Rectal smooth muscle tissue (tissue), 1 donor: ENCODE measurements around the gene DNAJC13.
"Not testable (repeated sequence)": the region's sequence is repeated elsewhere in the genome, so short reads cannot be mapped to it uniquely, and the experiment has no call there.

ENCODE experiments used
- H3K27ac ChIP-seq: one replicate; pipeline ENCODE4 v1.7.0; 2013; ENCODE audit warnings: low read depth, low read length, inconsistent platforms
- H3K27me3 ChIP-seq: one replicate; pipeline ENCODE4 v1.7.0; 2013; ENCODE audit warnings: low read length; ENCODE audit not compliant: control insufficient read depth, insufficient read depth
- H3K36me3 ChIP-seq: one replicate; pipeline ENCODE4 v1.7.0; 2013; ENCODE audit warnings: low read length; ENCODE audit not compliant: control insufficient read depth, insufficient read depth
- H3K4me1 ChIP-seq: one replicate; pipeline ENCODE4 v1.7.0; 2013; ENCODE audit warnings: low read length; ENCODE audit not compliant: control insufficient read depth, insufficient read depth
- H3K4me3 ChIP-seq: one replicate; pipeline ENCODE4 v1.7.0; 2013; ENCODE audit warnings: low read length
- H3K9ac ChIP-seq: one replicate; pipeline ENCODE4 v1.7.0; 2013; ENCODE audit warnings: low read length

Gene DNAJC13, protein sequence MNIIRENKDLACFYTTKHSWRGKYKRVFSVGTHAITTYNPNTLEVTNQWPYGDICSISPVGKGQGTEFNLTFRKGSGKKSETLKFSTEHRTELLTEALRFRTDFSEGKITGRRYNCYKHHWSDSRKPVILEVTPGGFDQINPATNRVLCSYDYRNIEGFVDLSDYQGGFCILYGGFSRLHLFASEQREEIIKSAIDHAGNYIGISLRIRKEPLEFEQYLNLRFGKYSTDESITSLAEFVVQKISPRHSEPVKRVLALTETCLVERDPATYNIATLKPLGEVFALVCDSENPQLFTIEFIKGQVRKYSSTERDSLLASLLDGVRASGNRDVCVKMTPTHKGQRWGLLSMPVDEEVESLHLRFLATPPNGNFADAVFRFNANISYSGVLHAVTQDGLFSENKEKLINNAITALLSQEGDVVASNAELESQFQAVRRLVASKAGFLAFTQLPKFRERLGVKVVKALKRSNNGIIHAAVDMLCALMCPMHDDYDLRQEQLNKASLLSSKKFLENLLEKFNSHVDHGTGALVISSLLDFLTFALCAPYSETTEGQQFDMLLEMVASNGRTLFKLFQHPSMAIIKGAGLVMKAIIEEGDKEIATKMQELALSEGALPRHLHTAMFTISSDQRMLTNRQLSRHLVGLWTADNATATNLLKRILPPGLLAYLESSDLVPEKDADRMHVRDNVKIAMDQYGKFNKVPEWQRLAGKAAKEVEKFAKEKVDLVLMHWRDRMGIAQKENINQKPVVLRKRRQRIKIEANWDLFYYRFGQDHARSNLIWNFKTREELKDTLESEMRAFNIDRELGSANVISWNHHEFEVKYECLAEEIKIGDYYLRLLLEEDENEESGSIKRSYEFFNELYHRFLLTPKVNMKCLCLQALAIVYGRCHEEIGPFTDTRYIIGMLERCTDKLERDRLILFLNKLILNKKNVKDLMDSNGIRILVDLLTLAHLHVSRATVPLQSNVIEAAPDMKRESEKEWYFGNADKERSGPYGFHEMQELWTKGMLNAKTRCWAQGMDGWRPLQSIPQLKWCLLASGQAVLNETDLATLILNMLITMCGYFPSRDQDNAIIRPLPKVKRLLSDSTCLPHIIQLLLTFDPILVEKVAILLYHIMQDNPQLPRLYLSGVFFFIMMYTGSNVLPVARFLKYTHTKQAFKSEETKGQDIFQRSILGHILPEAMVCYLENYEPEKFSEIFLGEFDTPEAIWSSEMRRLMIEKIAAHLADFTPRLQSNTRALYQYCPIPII (N-terminal part only)

DNA sequence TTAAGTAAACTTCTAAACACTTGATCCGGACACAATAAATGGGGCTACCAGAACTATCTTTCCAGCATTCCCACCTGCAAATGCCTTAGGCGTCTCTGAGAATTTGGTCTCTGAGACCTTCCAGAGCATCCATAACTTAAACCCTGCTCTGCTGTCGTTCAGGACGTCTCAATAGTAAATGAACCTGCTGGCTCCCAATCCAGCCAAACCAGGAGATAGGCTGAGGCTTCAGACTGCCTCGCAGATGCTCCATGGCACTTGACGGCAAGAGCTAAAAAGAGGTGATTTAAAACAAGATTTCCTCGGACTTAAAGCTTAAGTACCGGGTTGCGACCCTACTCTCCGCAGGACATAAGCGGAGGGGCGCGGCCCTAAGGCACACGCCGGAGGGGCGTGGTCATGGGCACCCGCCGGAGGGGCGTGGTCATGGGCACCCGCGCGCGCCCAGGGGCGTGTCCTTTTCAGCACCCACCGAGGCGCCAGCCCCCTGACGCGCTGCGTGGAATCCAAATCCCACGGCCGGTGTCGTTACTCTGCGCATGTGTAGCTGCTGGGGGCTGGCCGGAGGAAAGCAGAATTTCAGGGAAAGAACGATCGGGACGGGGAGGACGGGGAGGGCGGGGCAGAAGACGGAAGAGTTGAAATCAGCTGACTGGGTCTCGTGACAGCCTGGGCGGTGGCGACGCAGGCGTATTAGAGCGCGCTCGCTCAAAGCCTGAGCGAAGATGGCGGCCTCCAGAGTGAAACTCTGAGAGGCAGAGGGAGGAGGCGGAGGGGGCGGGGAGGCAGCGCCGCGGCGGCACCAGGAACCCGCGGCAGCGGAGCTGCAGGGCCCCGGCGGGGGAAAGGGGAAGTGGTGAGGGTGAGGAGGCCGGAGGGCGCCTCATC, at the start of gene DNAJC13:
Gene DNAJC13 (plus strand): TSS at position 696 of the 888 bp plus-strand sequence. CDS start 17,049 bp downstream, outside the sequence.
- Histone ChIP-seq H3K36me3 (no peaks in the 10 kb centered on the region), H3K4me1 (no peaks in the 10 kb centered on the region), H3K4me3 (peak within 1 kb of the TSS; percentile 92), H3K27me3 (no peaks in the 10 kb centered on the region), H3K27ac (peak within 1 kb of the TSS; percentile 82), H3K9ac (peak within 1 kb of the TSS; percentile 89)

DNA sequence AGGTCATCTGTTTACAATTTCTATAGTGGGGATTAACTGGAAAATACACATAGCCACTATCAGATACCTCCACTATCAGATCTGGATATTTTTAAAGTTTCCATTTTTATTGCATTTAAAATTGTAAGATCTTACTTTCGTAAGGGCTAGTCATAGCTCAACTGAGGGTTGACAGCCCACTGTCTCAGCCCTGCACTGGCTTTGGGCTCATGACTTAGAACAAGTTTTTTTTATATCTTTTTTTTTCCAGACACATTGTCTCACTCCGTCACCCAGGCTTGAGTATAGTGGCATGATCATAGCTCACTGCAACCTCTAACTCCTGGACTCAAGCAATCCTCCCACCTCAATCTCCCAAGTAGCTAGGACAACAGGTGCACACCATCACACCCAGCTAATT, 48.8 kb upstream of the DNAJC13 start:
- no peaks in the 10 kb centered on the region for H3K27me3 ChIP-seq
- H3K4me1 ChIP-seq: no peaks in the 10 kb centered on the region
- H3K27ac ChIP-seq: no peak overlapping the region
- no peaks in the 10 kb centered on the region for H3K36me3 ChIP-seq
- no peak overlapping the region for H3K9ac ChIP-seq
- H3K4me3 ChIP-seq: no peak overlapping the region

DNA sequence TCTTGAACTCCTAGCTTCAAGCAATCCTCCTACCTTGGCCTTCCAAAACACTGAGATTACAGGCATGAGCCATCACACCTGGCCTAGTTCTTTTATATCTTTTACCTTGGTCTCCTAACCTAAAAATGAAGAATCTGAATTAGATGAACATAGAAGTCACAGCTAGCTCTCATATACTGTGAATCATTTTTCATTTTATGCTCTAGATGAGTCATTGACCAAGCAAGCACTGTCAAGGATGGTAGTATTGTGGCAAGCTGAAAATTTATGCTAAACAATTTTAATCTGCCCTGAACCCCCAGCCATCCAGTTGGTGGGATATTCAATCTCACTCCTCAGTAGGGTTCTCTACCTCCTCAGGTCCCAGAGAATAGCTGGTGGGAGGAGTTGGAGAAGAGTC, 48.3 kb upstream of the DNAJC13 start:
- Histone ChIP-seq H3K27me3 (no peaks in the 10 kb centered on the region), H3K36me3 (no peaks in the 10 kb centered on the region), H3K4me3 (no peak overlapping the region), H3K27ac (no peak overlapping the region), H3K9ac (no peak overlapping the region), H3K4me1 (no peaks in the 10 kb centered on the region)

DNA sequence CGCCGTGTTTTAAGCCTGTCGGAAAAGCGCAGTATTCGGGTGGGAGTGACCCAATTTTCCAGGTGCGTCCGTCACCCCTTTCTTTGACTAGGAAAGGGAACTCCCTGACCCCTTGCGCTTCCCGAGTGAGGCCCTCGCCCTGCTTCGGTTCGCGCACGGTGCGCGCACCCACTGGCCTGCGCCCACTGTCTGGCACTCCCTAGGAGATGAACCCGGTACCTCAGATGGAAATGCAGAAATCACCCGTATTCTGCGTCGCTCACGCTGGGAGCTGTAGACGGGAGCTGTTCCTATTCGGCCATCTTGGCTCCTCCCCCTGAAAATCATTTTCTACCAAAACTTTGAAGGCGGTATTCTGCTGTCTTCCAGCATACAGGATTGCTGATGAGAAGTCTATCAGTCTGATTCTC, 40.4 kb upstream of the DNAJC13 start:
- not testable (repeated sequence) for H3K9ac ChIP-seq, H3K4me3 ChIP-seq, H3K27me3 ChIP-seq, H3K27ac ChIP-seq, H3K36me3 ChIP-seq, H3K4me1 ChIP-seq

DNA sequence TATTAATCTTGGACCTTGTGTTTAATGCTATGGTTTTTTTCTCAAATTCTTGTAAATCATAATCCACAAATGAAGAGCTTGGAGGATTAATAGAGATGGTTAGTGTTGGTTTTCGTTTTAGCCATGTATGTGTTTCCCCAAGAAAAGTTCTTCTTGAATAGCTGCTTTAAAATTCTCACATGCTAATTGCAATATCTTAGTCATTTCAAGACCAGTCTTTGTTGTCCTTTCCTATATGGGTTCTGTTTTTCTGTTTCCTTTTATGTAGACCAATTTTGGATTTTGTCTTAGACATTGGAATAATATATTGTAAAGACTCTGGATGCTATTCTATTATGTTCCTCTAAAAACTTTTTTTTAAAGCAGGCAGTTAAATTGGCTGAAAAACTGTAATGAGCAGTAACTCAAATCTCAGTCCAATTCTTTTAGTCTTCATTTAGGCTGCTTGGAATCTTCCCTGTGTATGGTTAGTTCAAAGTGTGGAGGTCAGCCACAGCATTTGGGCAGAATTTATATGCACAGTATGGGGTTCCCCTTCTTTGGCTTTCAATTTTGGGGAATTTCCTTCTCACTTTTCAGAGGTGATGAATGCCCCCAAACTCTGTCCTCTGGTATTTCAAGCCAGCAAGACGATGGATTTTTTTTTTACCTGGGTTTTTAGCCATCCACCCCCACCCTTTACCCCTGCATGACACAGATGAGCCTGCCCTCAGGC, 39.1 kb upstream of the DNAJC13 start:
- no peak overlapping the region for H3K4me3 ChIP-seq
- no peak overlapping the region for H3K9ac ChIP-seq
- no peaks in the 10 kb centered on the region for H3K27me3 ChIP-seq
- no peak overlapping the region for H3K27ac ChIP-seq
- H3K4me1 ChIP-seq: no peaks in the 10 kb centered on the region
- no peaks in the 10 kb centered on the region for H3K36me3 ChIP-seq

DNA sequence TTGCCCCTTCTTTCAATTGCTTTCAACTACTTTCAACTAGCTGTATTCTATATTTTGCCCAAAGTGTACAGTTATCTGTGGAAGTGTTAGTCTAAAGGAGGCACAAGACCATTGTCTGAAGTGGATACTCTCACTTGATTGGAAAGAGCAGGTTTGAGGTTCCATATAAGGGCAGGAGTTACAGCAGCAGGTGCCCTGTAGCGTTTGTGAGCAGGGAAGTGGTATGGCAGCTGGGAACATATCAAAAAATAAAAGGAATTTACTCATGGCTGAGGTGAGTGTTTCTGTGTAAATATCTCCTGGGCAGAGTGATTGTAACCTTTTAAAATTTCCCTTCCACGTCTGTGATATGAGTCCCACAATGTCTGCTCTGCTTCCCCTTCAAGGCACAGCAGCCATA, 38.5 kb upstream of the DNAJC13 start:
- no peaks in the 10 kb centered on the region for H3K4me1 ChIP-seq
- no peak overlapping the region for H3K27ac ChIP-seq
- no peak overlapping the region for H3K9ac ChIP-seq
- no peak overlapping the region for H3K4me3 ChIP-seq
- H3K27me3 ChIP-seq: no peaks in the 10 kb centered on the region
- no peaks in the 10 kb centered on the region for H3K36me3 ChIP-seq

DNA sequence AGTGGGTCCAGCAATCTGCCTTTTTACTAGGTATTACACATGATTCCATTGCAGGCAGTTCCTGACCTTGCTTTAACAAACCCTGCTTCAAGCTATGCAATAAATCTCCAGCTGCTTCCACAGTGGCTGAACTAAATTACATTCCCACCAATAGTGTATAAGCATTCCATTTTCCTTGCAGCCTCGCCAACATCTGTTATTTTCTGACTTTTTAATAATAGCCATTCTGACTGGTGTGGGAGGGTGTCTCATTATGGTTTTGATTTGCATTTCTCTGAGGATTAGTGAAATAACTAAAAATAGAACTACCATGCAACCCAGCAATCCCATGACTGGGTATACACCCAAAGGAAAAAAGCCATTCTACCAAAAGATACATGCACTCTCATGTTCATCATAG, 36.4 kb upstream of the DNAJC13 start:
- Histone ChIP-seq H3K27ac (no peak overlapping the region), H3K27me3 (no peaks in the 10 kb centered on the region), H3K9ac (no peak overlapping the region), H3K4me3 (no peak overlapping the region), H3K36me3 (no peaks in the 10 kb centered on the region), H3K4me1 (no peaks in the 10 kb centered on the region)

DNA sequence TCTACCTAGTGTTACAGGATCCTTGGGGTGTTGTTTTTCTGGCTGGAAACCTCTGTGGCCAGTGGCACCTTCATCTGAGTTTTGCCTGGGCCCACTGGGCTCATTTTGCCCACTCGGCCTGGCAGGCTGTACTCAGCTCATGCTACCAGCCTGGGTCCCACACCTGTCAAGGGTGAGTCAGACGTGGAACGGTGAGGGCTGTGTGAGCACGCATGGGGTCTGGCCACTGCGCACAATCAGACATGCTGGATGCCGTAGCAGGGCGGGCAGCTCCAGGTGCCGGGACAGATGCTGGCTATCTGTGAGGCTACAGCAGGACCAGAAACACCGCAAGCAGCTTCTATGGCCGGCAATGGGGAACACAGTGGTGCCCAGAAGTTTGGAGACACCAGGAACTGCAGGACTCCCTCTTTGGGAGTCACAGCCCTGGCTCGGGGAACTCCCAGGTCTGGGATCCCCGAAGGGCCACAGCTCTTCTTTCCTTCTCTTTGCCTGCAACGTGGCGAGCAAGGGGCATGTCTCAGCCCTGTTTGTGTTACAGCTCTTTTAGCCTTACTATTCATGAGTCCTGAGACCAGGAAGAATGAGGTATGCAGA, 35.9 kb upstream of the DNAJC13 start:
- Histone ChIP-seq H3K27me3 (no peaks in the 10 kb centered on the region), H3K4me1 (no peaks in the 10 kb centered on the region), H3K36me3 (no peaks in the 10 kb centered on the region), H3K27ac (no peak overlapping the region), H3K9ac (no peak overlapping the region), H3K4me3 (no peak overlapping the region)

DNA sequence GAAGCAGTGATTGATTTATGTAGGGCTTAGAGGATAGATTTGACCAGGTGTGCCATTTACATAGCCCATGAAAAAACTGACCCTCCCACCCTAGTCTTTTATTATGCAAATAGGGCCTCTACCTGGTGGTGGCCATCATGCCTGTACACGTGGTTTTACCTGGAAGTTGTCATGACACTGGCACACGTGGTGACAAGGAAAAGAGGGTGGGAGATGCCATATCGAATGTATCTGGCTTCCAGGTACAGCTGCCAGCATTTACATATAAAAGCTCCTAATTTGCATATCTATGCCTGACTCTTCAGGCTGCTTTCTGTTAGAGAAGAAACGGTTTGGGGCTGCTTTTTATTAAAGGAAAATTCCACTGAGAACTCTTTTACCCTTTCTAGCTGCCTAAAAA, 35.0 kb upstream of the DNAJC13 start:
- Histone ChIP-seq H3K36me3 (no peaks in the 10 kb centered on the region), H3K27ac (no peak overlapping the region), H3K4me3 (no peak overlapping the region), H3K4me1 (no peaks in the 10 kb centered on the region), H3K27me3 (no peaks in the 10 kb centered on the region), H3K9ac (no peak overlapping the region)

DNA sequence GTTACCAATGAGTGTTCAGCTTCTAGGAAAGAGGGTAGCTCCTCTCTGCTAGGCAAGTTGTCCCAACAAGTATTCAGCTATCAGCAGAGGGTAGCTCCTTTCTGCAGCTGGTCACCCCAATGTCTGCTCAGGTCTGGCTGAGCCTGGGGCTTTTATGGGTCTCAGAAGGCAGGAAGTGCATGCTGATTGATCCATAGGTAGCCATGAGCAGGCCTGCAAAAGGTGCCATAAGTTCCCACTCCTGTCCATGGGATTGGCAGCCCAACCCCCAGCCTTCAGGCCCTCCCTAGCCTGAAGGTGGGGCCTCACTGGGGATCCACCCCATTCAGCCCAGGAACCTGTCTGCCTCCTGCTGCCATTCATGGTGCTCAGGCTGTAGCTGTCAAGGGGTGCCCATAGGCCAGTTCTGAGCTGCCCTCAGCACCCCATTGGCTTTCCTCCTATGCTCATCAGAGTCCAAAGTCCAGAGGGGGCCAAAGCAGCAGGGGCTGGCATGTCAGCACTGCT, 34.6 kb upstream of the DNAJC13 start:
- no peak overlapping the region for H3K27ac ChIP-seq
- H3K27me3 ChIP-seq: no peaks in the 10 kb centered on the region
- H3K36me3 ChIP-seq: no peaks in the 10 kb centered on the region
- H3K4me3 ChIP-seq: no peak overlapping the region
- no peak overlapping the region for H3K9ac ChIP-seq
- H3K4me1 ChIP-seq: no peaks in the 10 kb centered on the region

DNA sequence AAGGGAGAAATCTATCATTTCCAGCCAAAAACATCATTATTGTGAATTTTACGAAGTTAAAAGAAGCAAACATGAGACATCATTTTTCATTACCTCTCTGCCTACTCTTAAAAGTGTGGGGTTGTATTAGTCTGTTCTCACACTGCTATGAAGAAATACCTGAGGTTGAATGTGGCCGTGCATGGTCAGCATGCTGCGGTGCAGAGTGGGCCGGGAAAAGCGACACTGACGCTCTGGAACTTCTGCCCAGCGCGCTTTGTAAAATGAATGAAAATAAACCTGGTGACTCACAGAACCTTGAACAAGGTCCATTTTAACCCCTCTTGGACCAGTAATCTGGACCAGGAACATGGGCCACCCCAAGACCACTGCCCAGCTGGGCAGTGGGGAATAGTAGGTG, 31.0 kb upstream of the DNAJC13 start:
- Histone ChIP-seq H3K9ac (no peak overlapping the region), H3K4me3 (no peak overlapping the region), H3K4me1 (no peaks in the 10 kb centered on the region), H3K36me3 (no peaks in the 10 kb centered on the region), H3K27me3 (no peaks in the 10 kb centered on the region), H3K27ac (no peak overlapping the region)
